GM23338 (cell line): Measurements from ENCODE around the gene SLC43A3. TPM values are rescaled to one million over a fixed set of nuclear protein-coding genes. Genes with fewer than 3 reads are reported as not detected.

Experiments
- ATAC-seq: fragments of 200-7000 bp; cut with Tn5 transposase; 3 replicates; pipeline ENCODE4 v1.9.1; 2020
- DNase-seq: peaks from one replicate; pipeline ENCODE4 v3.0.0-alpha.2; 2015; ENCODE audit warnings: low spot score
- H2AFZ ChIP-seq: fragments of 200-600 bp; sonication (generic); 2 replicates; pipeline ENCODE4 v1.8.0; 2016; ENCODE audit warnings: antibody characterized with exemption, mild to moderate bottlenecking, moderate library complexity
- H3F3A ChIP-seq: fragments of 200-600 bp; sonication (generic); replicated peaks from 2 replicates; pipeline ENCODE4 v1.8.0; 2017; ENCODE audit warnings: antibody characterized with exemption, mixed run types, low read depth
- H3K27ac ChIP-seq: fragments of 200-600 bp; sonication (generic); 2 replicates; pipeline ENCODE4 v1.6.1; 2016; ENCODE audit warnings: low read depth
- H3K27me3 ChIP-seq: fragments of 200-600 bp; sonication (generic); 2 replicates; pipeline ENCODE4 v1.8.0; 2016; ENCODE audit warnings: mild to moderate bottlenecking, mixed run types, moderate library complexity; ENCODE audit not compliant: insufficient read depth
- H3K36me3 ChIP-seq: fragments of 200-600 bp; sonication (generic); 2 replicates; pipeline ENCODE4 v1.8.0; 2016; ENCODE audit warnings: mild to moderate bottlenecking; ENCODE audit not compliant: insufficient read depth
- H3K4me1 ChIP-seq: fragments of 200-600 bp; sonication (generic); 2 replicates; pipeline ENCODE4 v1.8.0; 2016; ENCODE audit warnings: mild to moderate bottlenecking, moderate library complexity; ENCODE audit not compliant: insufficient read depth
- H3K4me2 ChIP-seq: fragments of 200-600 bp; sonication (generic); 2 replicates; pipeline ENCODE4 v1.7.1; 2017; ENCODE audit warnings: mixed run types
- H3K4me3 ChIP-seq: fragments of 200-600 bp; sonication (generic); 2 replicates; pipeline ENCODE4 v1.6.1; 2016; ENCODE audit warnings: mixed run types
- H3K79me2 ChIP-seq: fragments of 200-600 bp; sonication (generic); replicated peaks from 2 replicates; pipeline ENCODE4 v1.8.0; 2017; ENCODE audit warnings: mild to moderate bottlenecking; ENCODE audit not compliant: insufficient read depth
- H3K9me2 ChIP-seq: fragments of 200-600 bp; sonication (generic); 2 replicates; pipeline ENCODE4 v1.8.0; 2017; ENCODE audit not compliant: insufficient read depth
- H4K20me1 ChIP-seq: fragments of 200-600 bp; sonication (generic); replicated peaks from 2 replicates; pipeline ENCODE4 v1.8.0; 2017; ENCODE audit warnings: mild to moderate bottlenecking; ENCODE audit not compliant: insufficient read depth
- H3K27ac Mint-ChIP-seq: 2 replicates; pipeline ENCODE4 v1.8.0; 2020; ENCODE audit warnings: inconsistent platforms, mild to moderate bottlenecking, moderate library complexity, mixed read lengths
- H3K27me3 Mint-ChIP-seq: 3 replicates; pipeline ENCODE4 v1.8.0; 2022; ENCODE audit warnings: low read depth, mild to moderate bottlenecking, moderate library complexity, mixed read lengths, inconsistent platforms; ENCODE audit not compliant: insufficient read depth, poor library complexity
- H3K36me3 Mint-ChIP-seq: 3 replicates; pipeline ENCODE4 v1.8.0; 2021; ENCODE audit warnings: low read depth, mild to moderate bottlenecking, inconsistent platforms, moderate library complexity, mixed read lengths
- H3K4me1 Mint-ChIP-seq: 3 replicates; pipeline ENCODE4 v1.8.0; 2020; ENCODE audit warnings: mild to moderate bottlenecking, inconsistent platforms, mixed read lengths
- H3K4me3 Mint-ChIP-seq: 3 replicates; pipeline ENCODE4 v1.8.0; 2021; ENCODE audit warnings: moderate library complexity, mild to moderate bottlenecking, inconsistent platforms, mixed read lengths
- H3K9me3 Mint-ChIP-seq: 3 replicates; pipeline ENCODE4 v1.8.0; 2020; ENCODE audit warnings: moderate library complexity, mild to moderate bottlenecking, inconsistent platforms, mixed read lengths
- CREB1 ChIP-seq: fragments of 250-450 bp; sonication (Bioruptor Pico); IDR thresholded peaks from 2 replicates; pipeline ENCODE4 v1.5.0; 2020; ENCODE audit warnings: low read depth, mild to moderate bottlenecking, moderate library complexity
- EZH2 ChIP-seq: fragments of 200-600 bp; sonication (generic); IDR thresholded peaks from one replicate; pipeline ENCODE4 v1.8.0; 2017; ENCODE audit warnings: antibody characterized with exemption, mild to moderate bottlenecking, low read depth; ENCODE audit not compliant: unreplicated experiment
- EZH2phosphoT487 ChIP-seq: fragments of 200-600 bp; sonication (generic); IDR thresholded peaks from one replicate; pipeline ENCODE4 v1.8.1; 2018; ENCODE audit warnings: antibody characterized with exemption; ENCODE audit not compliant: unreplicated experiment
- JUNB ChIP-seq: IDR thresholded peaks from one replicate; pipeline ENCODE4 v1.6.1; 2016; ENCODE audit warnings: antibody characterized with exemption; ENCODE audit not compliant: unreplicated experiment
- NANOG ChIP-seq: IDR thresholded peaks from 2 replicates; pipeline ENCODE4 v1.6.1; 2016; ENCODE audit warnings: antibody characterized with exemption, borderline replicate concordance
- POLR2AphosphoS5 ChIP-seq: IDR thresholded peaks from 2 replicates; pipeline ENCODE4 v1.6.1; 2016; ENCODE audit warnings: antibody characterized with exemption, low read depth
- STAT1 ChIP-seq: IDR thresholded peaks from one replicate; pipeline ENCODE4 v1.6.1; 2016; ENCODE audit warnings: antibody characterized with exemption; ENCODE audit not compliant: unreplicated experiment
- ZNF114 ChIP-seq: fragments of 250-450 bp; sonication (Bioruptor Pico); IDR thresholded peaks from 2 replicates; pipeline ENCODE4 v1.5.0; 2020; ENCODE audit warnings: mild to moderate bottlenecking, moderate library complexity
- ZNF331 ChIP-seq: fragments of 250-450 bp; sonication (Bioruptor Pico); IDR thresholded peaks from 2 replicates; pipeline ENCODE4 v1.5.0; 2020; ENCODE audit warnings: low read depth, mild to moderate bottlenecking, moderate library complexity
- polyA plus RNA-seq: library from polyadenylated mRNA; unstranded; fragments of >200 nt; fragmentation: Nextera tagmentation; extraction: Ambion mirVana; gene quantifications from 2 replicates; pipeline ENCODE4 v1.2.1, GENCODE V29; 2016
- total RNA-seq: library from RNA; depleted of rRNA; stranded (reverse); fragments of >200 nt; shearing (Covaris generic); gene quantifications from 2 replicates; pipeline ENCODE4 v1.2.3, GENCODE V29; 2014
- TF ChIP-seq, protein P1 (sequence below): IDR thresholded peaks from one replicate; pipeline ENCODE4 v1.6.1; 2018; ENCODE audit warnings: antibody characterized with exemption; ENCODE audit not compliant: unreplicated experiment
- TF ChIP-seq, protein P2 (sequence below): IDR thresholded peaks from 2 replicates; pipeline ENCODE4 v1.6.1; 2016; ENCODE audit warnings: antibody characterized with exemption
- TF ChIP-seq, protein P3 (sequence below), 2 experiments: fragments of 200-600 bp in 1 of 2; sonication (generic) in 1 of 2; conservative IDR thresholded peaks; 2 replicates each; pipeline versions ENCODE4 v1.5.1 to v1.6.1; 2016 to 2017; ENCODE audit warnings: antibody characterized with exemption in 2 of 2, low read depth in 2 of 2, mild to moderate bottlenecking in 2 of 2, moderate library complexity in 1 of 2
- TF ChIP-seq, protein P4 (sequence below): fragments of 250-450 bp; sonication (Bioruptor Pico); IDR thresholded peaks from 2 replicates; pipeline ENCODE4 v1.5.0; 2020; ENCODE audit warnings: mild to moderate bottlenecking, moderate library complexity

Gene SLC43A3
- total and polyA plus RNA-seq, 2 experiments from 2014 or later, result 14.3 to 24.8 TPM

DNA sequence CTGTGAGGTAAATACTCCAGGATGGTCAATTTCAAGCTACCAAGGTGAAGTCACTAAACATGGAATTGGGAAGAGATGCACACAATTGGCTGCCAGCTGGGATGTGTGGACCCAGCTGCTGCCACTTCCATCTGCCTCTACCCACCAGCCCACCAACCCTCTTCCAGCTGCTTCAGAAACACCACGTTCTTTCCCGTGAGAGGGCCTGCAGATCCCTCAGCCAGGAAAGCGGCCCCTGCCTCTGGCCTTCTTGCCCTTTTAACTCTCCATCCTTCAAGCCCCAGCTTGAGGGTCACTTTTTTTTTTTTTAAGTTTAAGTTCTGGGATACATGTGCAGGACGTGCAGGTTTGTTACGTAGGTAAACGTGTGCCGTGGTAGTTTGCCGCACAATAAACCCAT lies 65.9 kb downstream of the SLC43A3 start:
- H3K9me3 Mint-ChIP-seq, result no peaks in the 10 kb centered on the region
- Histone ChIP-seq H4K20me1 (no peaks in the 10 kb centered on the region), H3K36me3 (no peaks in the 10 kb centered on the region), H2AFZ (no peak overlapping the region), H3K4me3 (no peak overlapping the region), H3K4me2 (no peak overlapping the region), H3F3A (0 out of 2 replicates have a peak, but pooled peaks cover 3% of the 10 kb centered on the region), H3K27me3 (no peaks in the 10 kb centered on the region), H3K27ac (no peak overlapping the region), H3K79me2 (no peaks in the 10 kb centered on the region), H3K4me1 (peaks cover 12% of the 10 kb centered on the region), H3K9me2 (no peaks in the 10 kb centered on the region)
- H3K27ac Mint-ChIP-seq, result no peak overlapping the region
- no peak overlapping the region for H3K4me3 Mint-ChIP-seq
- H3K27me3 Mint-ChIP-seq, result peaks cover 2% of the 10 kb centered on the region
- ATAC-seq (no peak), DNase-seq (no peak)
- TF ChIP-seq, protein P1, sequence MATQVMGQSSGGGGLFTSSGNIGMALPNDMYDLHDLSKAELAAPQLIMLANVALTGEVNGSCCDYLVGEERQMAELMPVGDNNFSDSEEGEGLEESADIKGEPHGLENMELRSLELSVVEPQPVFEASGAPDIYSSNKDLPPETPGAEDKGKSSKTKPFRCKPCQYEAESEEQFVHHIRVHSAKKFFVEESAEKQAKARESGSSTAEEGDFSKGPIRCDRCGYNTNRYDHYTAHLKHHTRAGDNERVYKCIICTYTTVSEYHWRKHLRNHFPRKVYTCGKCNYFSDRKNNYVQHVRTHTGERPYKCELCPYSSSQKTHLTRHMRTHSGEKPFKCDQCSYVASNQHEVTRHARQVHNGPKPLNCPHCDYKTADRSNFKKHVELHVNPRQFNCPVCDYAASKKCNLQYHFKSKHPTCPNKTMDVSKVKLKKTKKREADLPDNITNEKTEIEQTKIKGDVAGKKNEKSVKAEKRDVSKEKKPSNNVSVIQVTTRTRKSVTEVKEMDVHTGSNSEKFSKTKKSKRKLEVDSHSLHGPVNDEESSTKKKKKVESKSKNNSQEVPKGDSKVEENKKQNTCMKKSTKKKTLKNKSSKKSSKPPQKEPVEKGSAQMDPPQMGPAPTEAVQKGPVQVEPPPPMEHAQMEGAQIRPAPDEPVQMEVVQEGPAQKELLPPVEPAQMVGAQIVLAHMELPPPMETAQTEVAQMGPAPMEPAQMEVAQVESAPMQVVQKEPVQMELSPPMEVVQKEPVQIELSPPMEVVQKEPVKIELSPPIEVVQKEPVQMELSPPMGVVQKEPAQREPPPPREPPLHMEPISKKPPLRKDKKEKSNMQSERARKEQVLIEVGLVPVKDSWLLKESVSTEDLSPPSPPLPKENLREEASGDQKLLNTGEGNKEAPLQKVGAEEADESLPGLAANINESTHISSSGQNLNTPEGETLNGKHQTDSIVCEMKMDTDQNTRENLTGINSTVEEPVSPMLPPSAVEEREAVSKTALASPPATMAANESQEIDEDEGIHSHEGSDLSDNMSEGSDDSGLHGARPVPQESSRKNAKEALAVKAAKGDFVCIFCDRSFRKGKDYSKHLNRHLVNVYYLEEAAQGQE, result no peak
- no peak for TF ChIP-seq CREB1 (CRISPR knock-in tag)
- no peak for TF ChIP-seq POLR2AphosphoS5
- TF ChIP-seq, protein P2, sequence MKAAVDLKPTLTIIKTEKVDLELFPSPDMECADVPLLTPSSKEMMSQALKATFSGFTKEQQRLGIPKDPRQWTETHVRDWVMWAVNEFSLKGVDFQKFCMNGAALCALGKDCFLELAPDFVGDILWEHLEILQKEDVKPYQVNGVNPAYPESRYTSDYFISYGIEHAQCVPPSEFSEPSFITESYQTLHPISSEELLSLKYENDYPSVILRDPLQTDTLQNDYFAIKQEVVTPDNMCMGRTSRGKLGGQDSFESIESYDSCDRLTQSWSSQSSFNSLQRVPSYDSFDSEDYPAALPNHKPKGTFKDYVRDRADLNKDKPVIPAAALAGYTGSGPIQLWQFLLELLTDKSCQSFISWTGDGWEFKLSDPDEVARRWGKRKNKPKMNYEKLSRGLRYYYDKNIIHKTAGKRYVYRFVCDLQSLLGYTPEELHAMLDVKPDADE, result no peak
- TF ChIP-seq EZH2phosphoT487, result no peak
- TF ChIP-seq EZH2, result no peak
- no peak for TF ChIP-seq ZNF331 (CRISPR knock-in tag)
- TF ChIP-seq, protein P3, sequence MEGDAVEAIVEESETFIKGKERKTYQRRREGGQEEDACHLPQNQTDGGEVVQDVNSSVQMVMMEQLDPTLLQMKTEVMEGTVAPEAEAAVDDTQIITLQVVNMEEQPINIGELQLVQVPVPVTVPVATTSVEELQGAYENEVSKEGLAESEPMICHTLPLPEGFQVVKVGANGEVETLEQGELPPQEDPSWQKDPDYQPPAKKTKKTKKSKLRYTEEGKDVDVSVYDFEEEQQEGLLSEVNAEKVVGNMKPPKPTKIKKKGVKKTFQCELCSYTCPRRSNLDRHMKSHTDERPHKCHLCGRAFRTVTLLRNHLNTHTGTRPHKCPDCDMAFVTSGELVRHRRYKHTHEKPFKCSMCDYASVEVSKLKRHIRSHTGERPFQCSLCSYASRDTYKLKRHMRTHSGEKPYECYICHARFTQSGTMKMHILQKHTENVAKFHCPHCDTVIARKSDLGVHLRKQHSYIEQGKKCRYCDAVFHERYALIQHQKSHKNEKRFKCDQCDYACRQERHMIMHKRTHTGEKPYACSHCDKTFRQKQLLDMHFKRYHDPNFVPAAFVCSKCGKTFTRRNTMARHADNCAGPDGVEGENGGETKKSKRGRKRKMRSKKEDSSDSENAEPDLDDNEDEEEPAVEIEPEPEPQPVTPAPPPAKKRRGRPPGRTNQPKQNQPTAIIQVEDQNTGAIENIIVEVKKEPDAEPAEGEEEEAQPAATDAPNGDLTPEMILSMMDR (conservative IDR thresholded peaks at IDR 0.05; ENCODE audit: low read depth in 2 of 2), result no peak
- TF ChIP-seq STAT1, result no peak
- TF ChIP-seq, protein P4, sequence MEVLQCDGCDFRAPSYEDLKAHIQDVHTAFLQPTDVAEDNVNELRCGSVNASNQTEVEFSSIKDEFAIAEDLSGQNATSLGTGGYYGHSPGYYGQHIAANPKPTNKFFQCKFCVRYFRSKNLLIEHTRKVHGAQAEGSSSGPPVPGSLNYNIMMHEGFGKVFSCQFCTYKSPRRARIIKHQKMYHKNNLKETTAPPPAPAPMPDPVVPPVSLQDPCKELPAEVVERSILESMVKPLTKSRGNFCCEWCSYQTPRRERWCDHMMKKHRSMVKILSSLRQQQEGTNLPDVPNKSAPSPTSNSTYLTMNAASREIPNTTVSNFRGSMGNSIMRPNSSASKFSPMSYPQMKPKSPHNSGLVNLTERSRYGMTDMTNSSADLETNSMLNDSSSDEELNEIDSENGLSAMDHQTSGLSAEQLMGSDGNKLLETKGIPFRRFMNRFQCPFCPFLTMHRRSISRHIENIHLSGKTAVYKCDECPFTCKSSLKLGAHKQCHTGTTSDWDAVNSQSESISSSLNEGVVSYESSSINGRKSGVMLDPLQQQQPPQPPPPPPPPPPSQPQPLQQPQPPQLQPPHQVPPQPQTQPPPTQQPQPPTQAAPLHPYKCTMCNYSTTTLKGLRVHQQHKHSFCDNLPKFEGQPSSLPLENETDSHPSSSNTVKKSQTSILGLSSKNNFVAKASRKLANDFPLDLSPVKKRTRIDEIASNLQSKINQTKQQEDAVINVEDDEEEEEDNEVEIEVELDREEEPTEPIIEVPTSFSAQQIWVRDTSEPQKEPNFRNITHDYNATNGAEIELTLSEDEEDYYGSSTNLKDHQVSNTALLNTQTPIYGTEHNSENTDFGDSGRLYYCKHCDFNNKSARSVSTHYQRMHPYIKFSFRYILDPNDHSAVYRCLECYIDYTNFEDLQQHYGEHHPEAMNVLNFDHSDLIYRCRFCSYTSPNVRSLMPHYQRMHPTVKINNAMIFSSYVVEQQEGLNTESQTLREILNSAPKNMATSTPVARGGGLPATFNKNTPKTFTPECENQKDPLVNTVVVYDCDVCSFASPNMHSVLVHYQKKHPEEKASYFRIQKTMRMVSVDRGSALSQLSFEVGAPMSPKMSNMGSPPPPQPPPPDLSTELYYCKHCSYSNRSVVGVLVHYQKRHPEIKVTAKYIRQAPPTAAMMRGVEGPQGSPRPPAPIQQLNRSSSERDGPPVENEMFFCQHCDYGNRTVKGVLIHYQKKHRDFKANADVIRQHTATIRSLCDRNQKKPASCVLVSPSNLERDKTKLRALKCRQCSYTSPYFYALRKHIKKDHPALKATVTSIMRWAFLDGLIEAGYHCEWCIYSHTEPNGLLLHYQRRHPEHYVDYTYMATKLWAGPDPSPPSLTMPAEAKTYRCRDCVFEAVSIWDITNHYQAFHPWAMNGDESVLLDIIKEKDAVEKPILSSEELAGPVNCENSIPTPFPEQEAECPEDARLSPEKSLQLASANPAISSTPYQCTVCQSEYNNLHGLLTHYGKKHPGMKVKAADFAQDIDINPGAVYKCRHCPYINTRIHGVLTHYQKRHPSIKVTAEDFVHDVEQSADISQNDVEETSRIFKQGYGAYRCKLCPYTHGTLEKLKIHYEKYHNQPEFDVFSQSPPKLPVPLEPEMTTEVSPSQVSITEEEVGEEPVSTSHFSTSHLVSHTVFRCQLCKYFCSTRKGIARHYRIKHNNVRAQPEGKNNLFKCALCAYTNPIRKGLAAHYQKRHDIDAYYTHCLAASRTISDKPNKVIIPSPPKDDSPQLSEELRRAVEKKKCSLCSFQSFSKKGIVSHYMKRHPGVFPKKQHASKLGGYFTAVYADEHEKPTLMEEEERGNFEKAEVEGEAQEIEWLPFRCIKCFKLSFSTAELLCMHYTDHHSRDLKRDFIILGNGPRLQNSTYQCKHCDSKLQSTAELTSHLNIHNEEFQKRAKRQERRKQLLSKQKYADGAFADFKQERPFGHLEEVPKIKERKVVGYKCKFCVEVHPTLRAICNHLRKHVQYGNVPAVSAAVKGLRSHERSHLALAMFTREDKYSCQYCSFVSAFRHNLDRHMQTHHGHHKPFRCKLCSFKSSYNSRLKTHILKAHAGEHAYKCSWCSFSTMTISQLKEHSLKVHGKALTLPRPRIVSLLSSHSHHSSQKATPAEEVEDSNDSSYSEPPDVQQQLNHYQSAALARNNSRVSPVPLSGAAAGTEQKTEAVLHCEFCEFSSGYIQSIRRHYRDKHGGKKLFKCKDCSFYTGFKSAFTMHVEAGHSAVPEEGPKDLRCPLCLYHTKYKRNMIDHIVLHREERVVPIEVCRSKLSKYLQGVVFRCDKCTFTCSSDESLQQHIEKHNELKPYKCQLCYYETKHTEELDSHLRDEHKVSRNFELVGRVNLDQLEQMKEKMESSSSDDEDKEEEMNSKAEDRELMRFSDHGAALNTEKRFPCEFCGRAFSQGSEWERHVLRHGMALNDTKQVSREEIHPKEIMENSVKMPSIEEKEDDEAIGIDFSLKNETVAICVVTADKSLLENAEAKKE (CRISPR knock-in tag), result no peak
- TF ChIP-seq NANOG, result no peak
- TF ChIP-seq JUNB, result no peak
- no peak for TF ChIP-seq ZNF114 (CRISPR knock-in tag)
- peaks cover 18% of the 10 kb centered on the region for H3K4me1 Mint-ChIP-seq
- H3K36me3 Mint-ChIP-seq, result no peaks in the 10 kb centered on the region
